H9 (cell line): ENCODE measurements around the gene C1QB. TPM values are rescaled to one million over a fixed set of nuclear protein-coding genes. Genes with fewer than 3 reads are reported as not detected.

Source experiments
- DNase-seq: peaks from one replicate; pipeline ENCODE4 v3.0.0-alpha.2; 2017
- H2AFZ ChIP-seq: one replicate; pipeline ENCODE4 v1.6.1; 2013; ENCODE audit warnings: mild to moderate bottlenecking, low read length, control low read depth, moderate library complexity
- H2AK5ac ChIP-seq: 2 replicates; pipeline ENCODE4 v1.6.1; 2013; ENCODE audit warnings: low read length, control low read depth, mixed read lengths; ENCODE audit not compliant: insufficient read length
- H2BK120ac ChIP-seq: one replicate; pipeline ENCODE4 v1.6.1; 2013; ENCODE audit warnings: low read depth, mild to moderate bottlenecking, low read length, control low read depth, inconsistent platforms; ENCODE audit not compliant: poor library complexity, severe bottlenecking
- H2BK12ac ChIP-seq: 2 replicates; pipeline ENCODE4 v1.6.1; 2013; ENCODE audit warnings: low read length, control low read depth, mixed read lengths, low read depth; ENCODE audit not compliant: insufficient read length
- H2BK15ac ChIP-seq: 2 replicates; pipeline ENCODE4 v1.6.1; 2013; ENCODE audit warnings: low read depth, low read length, control low read depth
- H2BK20ac ChIP-seq: one replicate; pipeline ENCODE4 v1.6.1; 2013; ENCODE audit warnings: low read depth, mild to moderate bottlenecking, low read length, control low read depth, inconsistent platforms; ENCODE audit not compliant: poor library complexity, severe bottlenecking
- H2BK5ac ChIP-seq: 2 replicates; pipeline ENCODE4 v1.6.1; 2013; ENCODE audit warnings: low read length, control low read depth, mixed read lengths; ENCODE audit not compliant: insufficient read length
- H3K14ac ChIP-seq: 2 replicates; pipeline ENCODE4 v1.6.1; 2013; ENCODE audit warnings: low read length, control low read depth; ENCODE audit not compliant: insufficient read depth
- H3K18ac ChIP-seq: 2 replicates; pipeline ENCODE4 v1.6.1; 2013; ENCODE audit warnings: low read depth, mild to moderate bottlenecking, mixed read lengths, low read length, control low read depth; ENCODE audit not compliant: insufficient read length
- H3K23ac ChIP-seq: 2 replicates; pipeline ENCODE4 v1.6.1; 2013; ENCODE audit warnings: low read length, control low read depth, mixed read lengths, low read depth; ENCODE audit not compliant: insufficient read length
- H3K23me2 ChIP-seq: 2 replicates; pipeline ENCODE4 v1.6.1; 2013; ENCODE audit warnings: low read depth, mild to moderate bottlenecking, mixed read lengths, low read length, control low read depth; ENCODE audit not compliant: insufficient read length, poor library complexity, severe bottlenecking
- H3K27ac ChIP-seq: 2 replicates; pipeline ENCODE4 v1.5.1; 2013; ENCODE audit warnings: low read length, control low read depth, mixed read lengths, low read depth; ENCODE audit not compliant: insufficient read length
- H3K27me3 ChIP-seq: 2 replicates; pipeline ENCODE4 v1.6.1; 2013; ENCODE audit warnings: low read length, control low read depth, inconsistent platforms; ENCODE audit not compliant: insufficient read depth
- H3K4ac ChIP-seq: 2 replicates; pipeline ENCODE4 v1.6.1; 2013; ENCODE audit warnings: low read depth, mild to moderate bottlenecking, control low read depth, inconsistent platforms, low read length, moderate library complexity
- H3K4me1 ChIP-seq: 2 replicates; pipeline ENCODE4 v1.6.1; 2013; ENCODE audit warnings: low read length, control low read depth, inconsistent platforms; ENCODE audit not compliant: insufficient read depth
- H3K4me2 ChIP-seq: 2 replicates; pipeline ENCODE4 v1.6.1; 2013; ENCODE audit warnings: low read length, control low read depth, mixed read lengths; ENCODE audit not compliant: insufficient read length, insufficient read depth
- H3K56ac ChIP-seq: 2 replicates; pipeline ENCODE4 v1.6.1; 2013; ENCODE audit warnings: low read depth, mild to moderate bottlenecking, mixed read lengths, low read length, control low read depth; ENCODE audit not compliant: insufficient read length
- H3K79me1 ChIP-seq: 2 replicates; pipeline ENCODE4 v1.6.1; 2013; ENCODE audit warnings: low read depth, mild to moderate bottlenecking, moderate library complexity, low read length, control low read depth, inconsistent platforms; ENCODE audit not compliant: insufficient read depth, poor library complexity, severe bottlenecking
- H3K79me2 ChIP-seq: 2 replicates; pipeline ENCODE4 v1.6.1; 2013; ENCODE audit warnings: low read length, control low read depth, inconsistent platforms; ENCODE audit not compliant: insufficient read depth
- H3K9ac ChIP-seq: 2 replicates; pipeline ENCODE4 v1.6.1; 2013; ENCODE audit warnings: low read length, control low read depth, mixed read lengths; ENCODE audit not compliant: insufficient read length; ENCODE audit errors: extremely low read depth
- H3K9me3 ChIP-seq: one replicate; pipeline ENCODE4 v1.6.1; 2013; ENCODE audit warnings: low read depth, low read length, inconsistent platforms; ENCODE audit not compliant: control insufficient read depth
- H3T11ph ChIP-seq: one replicate; pipeline ENCODE4 v1.6.1; 2013; ENCODE audit warnings: mild to moderate bottlenecking, low read length, control low read depth, inconsistent platforms
- H4K20me1 ChIP-seq: one replicate; pipeline ENCODE4 v1.6.1; 2013; ENCODE audit not compliant: control insufficient read depth, insufficient read length, insufficient read depth
- H4K5ac ChIP-seq: 2 replicates; pipeline ENCODE4 v1.6.1; 2013; ENCODE audit warnings: low read depth, mild to moderate bottlenecking, mixed read lengths, low read length, control low read depth; ENCODE audit not compliant: insufficient read length
- H4K8ac ChIP-seq: replicated peaks from 2 replicates; pipeline ENCODE4 v1.6.1; 2013; ENCODE audit warnings: low read length, control low read depth, mixed read lengths, low read depth; ENCODE audit not compliant: insufficient read length
- H4K91ac ChIP-seq: 2 replicates; pipeline ENCODE4 v1.6.1; 2013; ENCODE audit warnings: low read depth, mild to moderate bottlenecking, moderate library complexity, mixed read lengths, low read length, control low read depth; ENCODE audit not compliant: insufficient read length
- H3K27ac Mint-ChIP-seq, 3 experiments: 2 replicates in 2 of 3; 3 replicates in 1 of 3; pipeline ENCODE4 v1.8.0; 2020 to 2021; ENCODE audit warnings: mixed read lengths in 3 of 3, mild to moderate bottlenecking in 1 of 3, moderate library complexity in 1 of 3
- H3K27me3 Mint-ChIP-seq: 2 replicates; pipeline ENCODE4 v1.8.0; 2021; ENCODE audit warnings: low read depth, mild to moderate bottlenecking, moderate library complexity, mixed read lengths
- H3K36me3 Mint-ChIP-seq, 3 experiments: 2 replicates in 2 of 3; 3 replicates in 1 of 3; pipeline ENCODE4 v1.8.0; 2020 to 2021; ENCODE audit warnings: low read depth in 3 of 3, mixed read lengths in 3 of 3; ENCODE audit not compliant: insufficient read depth in 1 of 3
- H3K4me1 Mint-ChIP-seq, 2 experiments: 2 replicates each; pipeline ENCODE4 v1.8.0; 2020; ENCODE audit warnings: mixed read lengths in 2 of 2
- H3K4me3 Mint-ChIP-seq, 2 experiments: 2 replicates in 1 of 2; 3 replicates in 1 of 2; pipeline ENCODE4 v1.8.0; 2020 to 2021; ENCODE audit warnings: mild to moderate bottlenecking in 2 of 2, mixed read lengths in 2 of 2, moderate library complexity in 1 of 2
- H3K9me3 Mint-ChIP-seq, 2 experiments: 2 replicates in 1 of 2; 3 replicates in 1 of 2; pipeline ENCODE4 v1.8.0; 2020; ENCODE audit warnings: mild to moderate bottlenecking in 2 of 2, mixed read lengths in 2 of 2, moderate library complexity in 1 of 2
- WGBS: extraction: QIAGEN DNeasy Blood & Tissue Kit; methylation state at CpG from one replicate; pipeline ENCODE4 v1.1.7; 2013; ENCODE audit warnings: missing lambda C conversion rate, low lambda C conversion rate, mixed read lengths; ENCODE audit not compliant: insufficient read length; ENCODE audit errors: extremely low coverage; 5-methylcytosine and 5-hydroxymethylcytosine counted together
- total RNA-seq: library from RNA; stranded (reverse); gene quantifications from 2 replicates; pipeline ENCODE4 v1.2.1, GENCODE V29; 2021
- TF ChIP-seq, protein P1 (sequence below): fragments of 200-600 bp; sonication (generic); conservative IDR thresholded peaks from 3 replicates; pipeline ENCODE4 v1.8.0; 2021; ENCODE audit warnings: antibody characterized with exemption, mild to moderate bottlenecking

Gene C1QB
- total RNA-seq, 1 experiment from 2014 or later: not detected

DNA sequence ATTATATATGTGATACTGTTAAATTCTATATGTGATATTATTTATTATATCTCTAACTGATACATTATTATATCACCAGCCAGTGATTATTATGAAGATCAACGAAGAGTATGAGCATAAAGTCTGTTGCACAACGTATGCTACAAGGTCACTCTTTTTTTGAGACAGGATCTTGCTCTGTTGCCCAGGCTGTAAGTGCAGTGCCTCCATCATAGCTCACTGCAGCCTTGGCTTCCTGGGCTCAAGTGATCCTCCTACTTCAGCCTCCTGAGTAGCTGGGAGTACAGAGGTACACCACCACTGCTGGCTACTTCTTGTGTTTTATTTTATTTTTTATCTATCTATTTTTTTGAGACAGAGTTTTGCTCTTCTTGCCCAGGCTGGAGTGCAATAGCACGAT lies 43.6 kb downstream of the C1QB start:
- no peak overlapping the region for H2BK15ac ChIP-seq
- H2BK12ac ChIP-seq: no peak overlapping the region

More for the DNA sequence above, 43.6 kb downstream of the C1QB start:
- Histone ChIP-seq H3K18ac (no peak overlapping the region), H4K5ac (no peak overlapping the region), H3K79me2 (no peaks in the 10 kb centered on the region), H3K14ac (no peak overlapping the region), H3T11ph (no peak overlapping the region), H2BK20ac (no peak overlapping the region), H4K20me1 (no peaks in the 10 kb centered on the region), H3K27ac (no peak overlapping the region), H3K27me3 (no peaks in the 10 kb centered on the region), H4K8ac (no peak overlapping the region), H3K23ac (no peak overlapping the region), H3K4ac (no peak overlapping the region), H3K9ac (no peak overlapping the region), H2BK5ac (no peak overlapping the region), H3K23me2 (no peaks in the 10 kb centered on the region), H2BK120ac (no peak overlapping the region), H3K9me3 (no peaks in the 10 kb centered on the region), H3K4me1 (no peaks in the 10 kb centered on the region; the same call in 1 of the 2 replicates), H3K4me2 (no peak overlapping the region), H2AK5ac (no peak overlapping the region), H2AFZ (no peak overlapping the region), H4K91ac (no peak overlapping the region), H3K56ac (no peak overlapping the region), H3K79me1 (no peaks in the 10 kb centered on the region)
- TF ChIP-seq, protein P1, sequence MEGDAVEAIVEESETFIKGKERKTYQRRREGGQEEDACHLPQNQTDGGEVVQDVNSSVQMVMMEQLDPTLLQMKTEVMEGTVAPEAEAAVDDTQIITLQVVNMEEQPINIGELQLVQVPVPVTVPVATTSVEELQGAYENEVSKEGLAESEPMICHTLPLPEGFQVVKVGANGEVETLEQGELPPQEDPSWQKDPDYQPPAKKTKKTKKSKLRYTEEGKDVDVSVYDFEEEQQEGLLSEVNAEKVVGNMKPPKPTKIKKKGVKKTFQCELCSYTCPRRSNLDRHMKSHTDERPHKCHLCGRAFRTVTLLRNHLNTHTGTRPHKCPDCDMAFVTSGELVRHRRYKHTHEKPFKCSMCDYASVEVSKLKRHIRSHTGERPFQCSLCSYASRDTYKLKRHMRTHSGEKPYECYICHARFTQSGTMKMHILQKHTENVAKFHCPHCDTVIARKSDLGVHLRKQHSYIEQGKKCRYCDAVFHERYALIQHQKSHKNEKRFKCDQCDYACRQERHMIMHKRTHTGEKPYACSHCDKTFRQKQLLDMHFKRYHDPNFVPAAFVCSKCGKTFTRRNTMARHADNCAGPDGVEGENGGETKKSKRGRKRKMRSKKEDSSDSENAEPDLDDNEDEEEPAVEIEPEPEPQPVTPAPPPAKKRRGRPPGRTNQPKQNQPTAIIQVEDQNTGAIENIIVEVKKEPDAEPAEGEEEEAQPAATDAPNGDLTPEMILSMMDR: no peak
- no peak overlapping the region for H3K4me3 Mint-ChIP-seq
- no peak overlapping the region for H3K27ac Mint-ChIP-seq
- WGBS: no CpG with 5 or more reads among the region's 3 CpGs
- H3K27me3 Mint-ChIP-seq: no peaks in the 10 kb centered on the region; the same call in 1 of the 2 replicates
- no peaks in the 10 kb centered on the region for H3K36me3 Mint-ChIP-seq
- peaks cover 5 to 8% of the 10 kb centered on the region in 2 experiments; a peak in 3 of 4 replicates for H3K4me1 Mint-ChIP-seq
- no peaks in the 10 kb centered on the region; a peak in 1 of 5 replicates for H3K9me3 Mint-ChIP-seq
- DNase-seq: no peak
